Coronary artery (tissue), 2 donors: ENCODE measurements around the gene KIAA1191.
"Not testable (repeated sequence)": the region's sequence is repeated elsewhere in the genome, so short reads cannot be mapped to it uniquely, and the experiment has no call there.

ENCODE experiments used
- DNase-seq: peaks from one replicate; pipeline ENCODE4 v3.0.0-alpha.2; 2017; ENCODE audit warnings: low spot score
- H3K27ac ChIP-seq, 2 donors: fragments of 200-600 bp; sonication (generic); one replicate each; pipeline ENCODE4 v1.5.1; 2016 to 2019
- H3K4me3 ChIP-seq: fragments of 200-600 bp; sonication (generic); 2 replicates; pipeline ENCODE4 v1.5.1; 2016; ENCODE audit warnings: mild to moderate bottlenecking, moderate library complexity
- CTCF ChIP-seq: fragments of 200-600 bp; sonication (generic); IDR thresholded peaks from one replicate; pipeline ENCODE4 v1.5.1; 2019; ENCODE audit warnings: antibody characterized with exemption

Gene KIAA1191

GRCh38 chr5:176361437-176362232, at the start of gene KIAA1191:
Gene KIAA1191 (minus strand): TSS chr5:176361764. CDS start chr5:176359508, 2,256 bp downstream.
- Histone ChIP-seq H3K4me3 (peak within 1 kb of the TSS; percentile 83), H3K27ac (peak within 1 kb of the TSS; percentile 70 to 74)
- peak; percentile 95 for DNase-seq
- no peak for TF ChIP-seq CTCF

- Histone ChIP-seq H3K4me3 (no peak overlapping the region), H3K27ac (no peak overlapping the region)
- no peak for TF ChIP-seq CTCF
- no peak for DNase-seq
Measured at GRCh38 chr5:176410486-176411180, 49.1 kb upstream of the KIAA1191 start.

GRCh38 chr5:176409765-176410164, 48.2 kb upstream of the KIAA1191 start:
- TF ChIP-seq CTCF, result no peak
- no peak overlapping the region for H3K4me3 ChIP-seq
- H3K27ac ChIP-seq, result no peak overlapping the region
- DNase-seq, result peak; percentile 26

- Histone ChIP-seq H3K27ac (no peak overlapping the region), H3K4me3 (no peak overlapping the region)
- DNase-seq, result peak; percentile 43
- TF ChIP-seq CTCF, result no peak
Measured at GRCh38 chr5:176408590-176408989, 47.0 kb upstream of the KIAA1191 start.

GRCh38 chr5:176408252-176408573, 46.6 kb upstream of the KIAA1191 start:
- H3K27ac ChIP-seq, DNase-seq, H3K4me3 ChIP-seq: not testable (repeated sequence)

- Histone ChIP-seq H3K27ac (peak overlapping the region in 1 of 2 donors; percentile 63), H3K4me3 (no peak overlapping the region)
- no peak for TF ChIP-seq CTCF
- DNase-seq, result no peak
Measured at GRCh38 chr5:176407456-176408251, 46.1 kb upstream of the KIAA1191 start.

- H3K4me3 ChIP-seq, result no peak overlapping the region
- TF ChIP-seq CTCF, result no peak
- H3K27ac ChIP-seq, result no peak overlapping the region
- peak; percentile 33 for DNase-seq
Measured at GRCh38 chr5:176406436-176407052, 45.0 kb upstream of the KIAA1191 start.
